ENCODE data around the gene PSMA6. TPM values are rescaled to one million over a fixed set of nuclear protein-coding genes. Genes with fewer than 3 reads are reported as not detected.
"Not testable (repeated sequence)": the region's sequence is repeated elsewhere in the genome, so short reads cannot be mapped to it uniquely, and the experiment has no call there.

PSMA6 gene
- total and polyA plus RNA-seq, 2 of the 8 experiments (the other 6 are each of a cell fraction or from before 2014, with no cell fraction given): 180 to 238 TPM

DNA sequence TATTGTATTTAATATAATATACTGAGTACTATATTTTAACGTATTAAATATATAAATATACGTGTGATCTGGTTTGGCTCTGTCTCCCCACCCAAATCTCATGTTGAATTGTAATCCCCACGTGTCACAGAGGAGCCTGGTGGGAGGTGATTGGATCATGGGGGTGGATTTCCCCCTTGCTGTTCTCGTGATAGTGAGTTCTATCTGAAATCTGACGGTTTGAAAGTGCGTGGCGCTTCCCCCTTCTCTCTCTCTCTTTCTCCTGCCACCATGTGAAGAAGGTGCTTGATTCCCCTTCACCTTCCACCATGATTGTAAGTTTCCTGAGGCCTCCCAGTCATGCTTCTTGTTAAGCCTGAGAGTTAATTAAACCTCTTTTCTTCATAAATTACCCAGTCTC is 67.5 kb downstream of the PSMA6 start:
- H3K79me2 ChIP-seq (ENCODE audit: control insufficient read depth in 1 of 2, insufficient read depth in 2 of 2, low read length in 2 of 2); POLR2A ChIA-PET (ENCODE audit: partially characterized antibody); H3K56ac ChIP-seq (replicated peaks; ENCODE audit: insufficient read length, low read depth, low read length); H3K23me2 ChIP-seq (ENCODE audit: low read depth, low read length); H4K91ac ChIP-seq (replicated peaks; ENCODE audit: insufficient read length, low read length); DNase-seq (ENCODE audit: low read depth in 1 of 2, low spot score in 2 of 2); CTCF ChIA-PET (ENCODE audit: partially characterized antibody); H4K20me1 ChIP-seq (replicated peaks in 1 of 2; ENCODE audit: control insufficient read depth in 1 of 2, insufficient read depth in 2 of 2, low read length in 2 of 2); H3K36me3 ChIP-seq (ENCODE audit: control insufficient read depth in 2 of 4, insufficient read depth in 4 of 4, low read length in 3 of 4); H2BK120ac ChIP-seq (replicated peaks; ENCODE audit: low read depth, low read length); H3K9ac ChIP-seq (replicated peaks in 1 of 4; ENCODE audit: extremely low read depth in 1 of 4, low read depth in 3 of 4, low read length in 3 of 4); H2AK5ac ChIP-seq (ENCODE audit: low read depth, low read length); H3K9me3 ChIP-seq (ENCODE audit: insufficient read depth in 2 of 2, low read depth in 1 of 2, low read length in 1 of 2); H3K27ac ChIP-seq (ENCODE audit: low read depth, low read length); H4K5ac ChIP-seq (ENCODE audit: insufficient read length, low read depth, low read length); H3K4ac ChIP-seq (replicated peaks; ENCODE audit: insufficient read length, low read depth, low read length); H3K14ac ChIP-seq (ENCODE audit: insufficient read length); H2BK12ac ChIP-seq (ENCODE audit: low read depth, low read length); H2BK20ac ChIP-seq (ENCODE audit: low read length); H3K79me1 ChIP-seq (ENCODE audit: low read depth, low read length); H4K8ac ChIP-seq (ENCODE audit: extremely low read depth, insufficient read depth, low read length); FAIRE-seq; H3K4me1 ChIP-seq (replicated peaks in 1 of 4; ENCODE audit: control insufficient read depth in 3 of 4, insufficient read depth in 4 of 4, low read length in 3 of 4); H2AFZ ChIP-seq (ENCODE audit: low read length); H2BK15ac ChIP-seq (ENCODE audit: low read length); H3K27me3 ChIP-seq (replicated peaks in 1 of 4; ENCODE audit: control insufficient read depth in 3 of 4, extremely low read depth in 1 of 4, insufficient read depth in 3 of 4, low read length in 3 of 4); H3K18ac ChIP-seq (ENCODE audit: extremely low read depth, low read length); H3K4me2 ChIP-seq (ENCODE audit: insufficient read depth in 1 of 2, low read depth in 2 of 2, low read length in 2 of 2); H3K4me3 ChIP-seq (ENCODE audit: extremely low read depth in 1 of 4, insufficient read depth in 2 of 4, low read depth in 3 of 4, low read length in 4 of 4); H3K23ac ChIP-seq (ENCODE audit: insufficient read length); H2BK5ac ChIP-seq (ENCODE audit: low read depth, low read length): not testable (repeated sequence)
- WGBS, 2 experiments (ENCODE audit: extremely low coverage in 1 of 2, insufficient coverage in 1 of 2, insufficient read length in 1 of 2, insufficient replicate concordance in 2 of 2, low coverage in 1 of 2, low lambda C conversion rate in 2 of 2, missing lambda C conversion rate in 1 of 2): 87% methylated on average over 4 of the region's 7 CpGs; no CpG with 5 or more reads in 1 of the 2 experiments
